ENCODE data around the gene DDX46. TPM values are rescaled to one million over a fixed set of nuclear protein-coding genes. Genes with fewer than 3 reads are reported as not detected.
"Not testable (repeated sequence)": the region's sequence is repeated elsewhere in the genome, so short reads cannot be mapped to it uniquely, and the experiment has no call there.

Gene DDX46
- total RNA-seq, 6 donors from 2014 or later = 31.2 to 68.9 (median 45.0) TPM

DNA sequence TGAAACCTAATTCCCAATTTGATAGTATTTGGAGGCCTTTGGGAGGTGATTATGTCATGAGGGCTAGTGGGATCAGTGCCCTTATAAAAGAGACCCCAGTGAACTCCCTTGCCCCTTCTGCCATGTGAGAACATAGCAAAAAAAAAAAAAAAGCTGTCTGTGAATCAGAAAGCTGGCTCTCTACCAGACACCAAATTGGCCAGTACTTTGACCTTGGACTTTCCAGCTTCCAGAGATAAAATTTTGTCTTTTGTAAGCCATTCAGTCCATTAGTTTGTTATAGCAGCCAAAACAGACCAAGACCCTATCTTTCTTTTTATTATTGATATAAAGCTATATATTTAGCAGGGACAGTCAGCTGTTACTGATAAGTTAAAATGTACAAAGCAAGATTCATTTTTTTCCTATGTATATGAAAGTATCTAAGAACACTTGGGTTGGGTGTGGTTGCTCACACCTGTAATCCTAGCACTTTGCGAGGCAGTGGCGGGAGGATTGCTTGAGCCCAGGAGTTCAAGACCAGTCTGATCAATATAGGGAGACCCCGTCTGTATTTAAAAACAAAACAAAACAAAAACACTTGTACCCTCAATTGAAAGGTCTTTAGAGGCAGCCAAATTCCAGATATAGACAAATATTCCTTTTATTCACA lies 79.1 kb downstream of the DDX46 start:
- TF ChIP-seq POLR2AphosphoS5 (IDR thresholded peaks at IDR 0.05) = no peak
- TF ChIP-seq POLR2A (IDR thresholded peaks at IDR 0.05) = no peak
- TF ChIP-seq EP300 (IDR thresholded peaks at IDR 0.05) = no peak
- TF ChIP-seq, protein P1, sequence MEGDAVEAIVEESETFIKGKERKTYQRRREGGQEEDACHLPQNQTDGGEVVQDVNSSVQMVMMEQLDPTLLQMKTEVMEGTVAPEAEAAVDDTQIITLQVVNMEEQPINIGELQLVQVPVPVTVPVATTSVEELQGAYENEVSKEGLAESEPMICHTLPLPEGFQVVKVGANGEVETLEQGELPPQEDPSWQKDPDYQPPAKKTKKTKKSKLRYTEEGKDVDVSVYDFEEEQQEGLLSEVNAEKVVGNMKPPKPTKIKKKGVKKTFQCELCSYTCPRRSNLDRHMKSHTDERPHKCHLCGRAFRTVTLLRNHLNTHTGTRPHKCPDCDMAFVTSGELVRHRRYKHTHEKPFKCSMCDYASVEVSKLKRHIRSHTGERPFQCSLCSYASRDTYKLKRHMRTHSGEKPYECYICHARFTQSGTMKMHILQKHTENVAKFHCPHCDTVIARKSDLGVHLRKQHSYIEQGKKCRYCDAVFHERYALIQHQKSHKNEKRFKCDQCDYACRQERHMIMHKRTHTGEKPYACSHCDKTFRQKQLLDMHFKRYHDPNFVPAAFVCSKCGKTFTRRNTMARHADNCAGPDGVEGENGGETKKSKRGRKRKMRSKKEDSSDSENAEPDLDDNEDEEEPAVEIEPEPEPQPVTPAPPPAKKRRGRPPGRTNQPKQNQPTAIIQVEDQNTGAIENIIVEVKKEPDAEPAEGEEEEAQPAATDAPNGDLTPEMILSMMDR (IDR thresholded peaks at IDR 0.05) = no peak
- Histone ChIP-seq H3K27ac (no peak overlapping the region), H3K4me3 (no peak overlapping the region), H3K27me3 (no peaks in the 10 kb centered on the region), H3K9me3 (no peaks in the 10 kb centered on the region), H3K36me3 (peaks cover 0 to 43% (median 8%) of the 10 kb centered on the region in 4 donors), H3K4me1 (peaks cover 0 to 5% (median 2%) of the 10 kb centered on the region in 4 donors)
- no peak for ATAC-seq (ENCODE audit: low FRiP score in 2 of 2)
- DNase-seq = no peak
- WGBS, 2 donors = 85 to 93% methylated on average over 3 of the region's 3 CpGs

DNA sequence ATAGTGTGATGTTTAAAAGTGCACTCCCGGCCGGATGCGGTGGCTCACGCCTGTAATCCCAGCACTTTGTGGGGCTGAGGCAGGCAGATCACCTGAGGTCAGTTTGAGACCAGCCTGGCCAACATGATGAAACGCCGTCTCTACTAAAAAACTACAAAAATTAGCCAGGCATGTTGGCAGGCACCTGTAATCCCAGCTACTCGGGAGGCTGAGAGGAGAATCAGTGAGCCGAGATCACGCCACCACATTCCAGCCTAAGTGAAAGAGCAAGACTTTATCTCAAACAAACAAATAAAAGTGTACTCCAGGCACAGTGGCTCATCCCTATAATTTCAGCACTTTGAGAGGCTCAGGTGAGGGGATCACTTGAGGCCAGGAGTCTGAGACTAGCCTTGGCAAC lies 79.8 kb downstream of the DDX46 start:
- H3K27me3 ChIP-seq, H3K27ac ChIP-seq, H3K4me1 ChIP-seq, H3K4me3 ChIP-seq, H3K9me3 ChIP-seq: not testable (repeated sequence)
- DNase-seq (peak in 1 of 2 donors; percentile 28), ATAC-seq (ENCODE audit: low FRiP score in 2 of 2) (peak; percentile 31 to 77)
- 77 to 83% methylated on average over 9 of the region's 9 CpGs for WGBS, 2 donors
- H3K36me3 ChIP-seq = peaks cover 0 to 42% (median 8%) of the 10 kb centered on the region in 4 donors

DNA sequence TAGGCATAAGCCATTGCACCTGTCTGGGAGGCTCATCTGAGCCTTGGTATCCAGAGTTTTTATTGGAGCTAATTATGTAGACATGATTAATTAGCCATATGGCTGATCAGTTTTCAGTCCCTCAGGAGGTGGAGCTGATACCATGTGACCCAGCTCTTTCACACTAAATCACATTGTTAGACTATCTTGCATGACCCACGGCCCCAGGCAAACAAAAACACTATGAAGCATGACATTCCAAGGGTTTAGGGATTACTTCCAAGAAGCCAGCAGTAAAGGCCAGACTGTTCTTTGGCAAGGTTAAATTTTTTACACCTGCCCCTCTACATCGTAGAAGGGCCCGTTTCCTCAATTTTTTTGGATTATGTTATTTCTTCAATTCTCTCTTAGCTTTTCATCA lies 82.2 kb downstream of the DDX46 start:
- WGBS, 2 donors = 80 to 92% methylated on average over 3 of the region's 3 CpGs
- no peaks in the 10 kb centered on the region for H3K27me3 ChIP-seq
- TF ChIP-seq POLR2A (IDR thresholded peaks at IDR 0.05) (no peak), EP300 (IDR thresholded peaks at IDR 0.05) (no peak), POLR2AphosphoS5 (IDR thresholded peaks at IDR 0.05) (no peak)
- TF ChIP-seq, protein P1 (IDR thresholded peaks at IDR 0.05) = no peak
- ATAC-seq (ENCODE audit: low FRiP score in 2 of 2) (no peak), DNase-seq (no peak)
- peaks cover 5 to 9% (median 8%) of the 10 kb centered on the region in 4 donors for H3K4me1 ChIP-seq
- no peak overlapping the region for H3K27ac ChIP-seq
- H3K4me3 ChIP-seq = no peak overlapping the region
- no peaks in the 10 kb centered on the region for H3K9me3 ChIP-seq
- H3K36me3 ChIP-seq = peaks cover 0 to 30% (median 3%) of the 10 kb centered on the region in 4 donors

DNA sequence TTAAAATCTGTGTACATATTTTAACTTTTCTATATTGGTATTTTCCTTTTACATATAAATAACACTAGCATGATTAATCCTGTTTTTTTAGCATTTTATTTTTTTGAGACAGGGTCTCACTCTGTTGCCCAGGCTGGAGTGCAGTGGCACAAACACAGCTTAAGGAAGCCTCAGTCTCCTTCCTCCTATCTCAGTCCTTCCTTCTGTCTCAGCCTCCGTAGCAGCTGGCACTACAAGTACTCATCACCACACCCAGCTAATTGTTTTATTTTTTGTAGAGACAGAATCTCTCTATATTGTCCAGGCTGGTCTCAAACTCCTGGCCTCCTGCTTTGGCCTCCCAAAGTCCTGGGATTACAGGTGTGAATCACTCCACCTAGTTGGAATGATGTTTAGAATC lies 85.7 kb downstream of the DDX46 start:
- Histone ChIP-seq H3K27ac (no peak overlapping the region), H3K4me1 (peaks cover 22 to 35% (median 28%) of the 10 kb centered on the region in 4 donors), H3K4me3 (no peak overlapping the region), H3K9me3 (no peaks in the 10 kb centered on the region), H3K36me3 (peaks cover 0 to 16% (median 2%) of the 10 kb centered on the region in 4 donors), H3K27me3 (no peaks in the 10 kb centered on the region)
- TF ChIP-seq POLR2A (IDR thresholded peaks at IDR 0.05) (no peak), POLR2AphosphoS5 (IDR thresholded peaks at IDR 0.05) (no peak), EP300 (IDR thresholded peaks at IDR 0.05) (no peak)
- TF ChIP-seq, protein P1 (IDR thresholded peaks at IDR 0.05) = no peak
- DNase-seq (no peak), ATAC-seq (ENCODE audit: low FRiP score in 2 of 2) (no peak)
- 71 to 81% methylated on average over 1 of the region's 1 CpG for WGBS, 2 donors

DNA sequence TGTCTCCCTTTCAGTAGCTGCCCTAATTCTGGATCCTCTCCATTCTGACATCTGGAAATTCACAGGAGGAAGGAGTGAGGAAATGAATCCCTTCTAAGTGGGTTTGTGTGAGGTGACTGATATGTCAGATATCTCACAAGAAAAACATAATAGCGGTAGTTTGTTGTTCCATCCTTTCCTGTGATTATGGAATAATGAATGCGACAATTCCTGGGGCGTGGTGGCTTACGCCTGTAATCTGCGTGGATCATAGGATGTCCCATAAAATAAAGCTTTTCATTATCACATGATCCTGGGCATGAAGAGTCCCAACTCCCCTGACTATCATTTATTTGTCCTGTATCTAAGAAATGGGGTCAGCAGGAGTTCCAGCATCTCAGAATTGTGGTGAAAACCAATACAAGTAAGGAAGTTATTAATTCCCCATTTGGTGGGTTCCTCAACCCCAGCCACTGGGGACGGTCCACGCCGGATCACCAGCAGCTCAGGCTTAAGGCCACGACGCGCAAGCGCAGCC lies 86.8 kb downstream of the DDX46 start:
- H3K27ac ChIP-seq = peak overlapping the region; percentile 90 to 97 (median 96)
- 9 to 13% methylated on average over 8 to 11 of the region's 12 CpGs for WGBS, 2 donors
- peak overlapping the region in 3 of 4 donors; percentile 73 to 91 (median 79) for H3K4me3 ChIP-seq
- TF ChIP-seq POLR2AphosphoS5 (IDR thresholded peaks at IDR 0.05) = no peak
- TF ChIP-seq POLR2A (IDR thresholded peaks at IDR 0.05) = no peak
- TF ChIP-seq, protein P1 (IDR thresholded peaks at IDR 0.05) = no peak
- no peak for TF ChIP-seq EP300 (IDR thresholded peaks at IDR 0.05)
- H3K4me1 ChIP-seq = peaks cover 25 to 42% (median 30%) of the 10 kb centered on the region in 4 donors
- DNase-seq = no peak
- ATAC-seq (ENCODE audit: low FRiP score in 2 of 2) = peak in 1 of 2 donors; percentile 14
- H3K36me3 ChIP-seq = peaks cover 0 to 10% (median 5%) of the 10 kb centered on the region in 4 donors
- H3K27me3 ChIP-seq = no peaks in the 10 kb centered on the region
- H3K9me3 ChIP-seq = no peaks in the 10 kb centered on the region
